Measurements from ENCODE around the gene SPRYD4.

- TF ChIP-seq CTCF (optimal IDR thresholded peaks at IDR 0.05 in 1 of 3, IDR thresholded peaks at IDR 0.05 in 1 of 3, conservative IDR thresholded peaks at IDR 0.05 in 1 of 3; ENCODE audit: extremely low read depth in 1 of 3, insufficient read depth in 2 of 3, low read length in 3 of 3) (no peak), EZH2 (IDR thresholded peaks at IDR 0.05; ENCODE audit: low read length) (no peak)
Observed at GRCh38 chr12:56448860-56449621, 19.3 kb upstream of the SPRYD4 start, which contains the start of gene TIMELESS.

Measured in keratinocyte (primary cell).